Activated naive CD4-positive, alpha-beta T cell treated with anti-CD3 and anti-CD28 coated beads, Interleukin-2, amount 50 U/mL, for 16 hours (primary cell): ENCODE results near the gene ZRANB1.

Experiments
- DNase-seq: peaks from one replicate; pipeline ENCODE4 v3.0.0-alpha.2; 2020

The ZRANB1 gene

DNA sequence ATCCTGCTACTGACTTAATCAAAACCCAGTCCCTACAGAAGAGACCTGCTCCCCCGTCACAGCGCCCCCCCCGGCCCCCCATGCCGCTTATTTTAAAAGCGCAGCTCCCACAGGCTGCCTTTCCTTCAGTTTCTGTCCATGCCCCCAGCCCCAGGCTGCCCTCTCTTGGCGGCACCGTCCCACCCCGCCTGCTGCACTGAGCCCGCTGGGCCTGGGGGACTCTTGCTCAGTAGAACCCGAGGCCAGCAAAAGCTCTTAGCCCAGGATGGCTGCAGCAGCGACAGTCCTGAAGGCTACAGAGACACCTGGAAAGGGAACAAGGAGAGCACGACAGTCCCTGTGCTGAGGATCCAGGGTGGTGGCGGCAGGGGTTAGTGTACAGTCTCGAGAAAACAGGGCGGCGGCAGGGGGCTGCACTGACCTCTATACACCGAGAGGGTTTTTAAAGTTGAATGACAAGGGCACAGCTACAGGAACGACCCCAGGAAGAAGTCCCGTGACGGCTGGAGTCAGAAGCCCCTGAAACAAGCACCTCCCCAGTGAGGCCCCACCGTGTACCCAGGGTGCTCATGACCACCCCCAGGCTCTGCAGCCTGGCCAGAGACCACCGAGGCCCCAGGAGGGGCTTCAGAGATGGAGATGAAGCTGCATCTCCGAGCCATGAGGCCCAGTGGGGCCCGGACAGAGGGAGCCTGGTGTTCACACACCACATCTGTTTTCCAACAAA, 54.4 kb downstream of the ZRANB1 start:
- DNase-seq: no peak

GRCh38 chr10:124996854-124997215, 54.9 kb downstream of the ZRANB1 start:
- DNase-seq: no peak

- no peak for DNase-seq
Measured at GRCh38 chr10:124997306-124997705, 55.4 kb downstream of the ZRANB1 start.

GRCh38 chr10:124997771-124998623, 56.1 kb downstream of the ZRANB1 start:
- no peak for DNase-seq

DNA sequence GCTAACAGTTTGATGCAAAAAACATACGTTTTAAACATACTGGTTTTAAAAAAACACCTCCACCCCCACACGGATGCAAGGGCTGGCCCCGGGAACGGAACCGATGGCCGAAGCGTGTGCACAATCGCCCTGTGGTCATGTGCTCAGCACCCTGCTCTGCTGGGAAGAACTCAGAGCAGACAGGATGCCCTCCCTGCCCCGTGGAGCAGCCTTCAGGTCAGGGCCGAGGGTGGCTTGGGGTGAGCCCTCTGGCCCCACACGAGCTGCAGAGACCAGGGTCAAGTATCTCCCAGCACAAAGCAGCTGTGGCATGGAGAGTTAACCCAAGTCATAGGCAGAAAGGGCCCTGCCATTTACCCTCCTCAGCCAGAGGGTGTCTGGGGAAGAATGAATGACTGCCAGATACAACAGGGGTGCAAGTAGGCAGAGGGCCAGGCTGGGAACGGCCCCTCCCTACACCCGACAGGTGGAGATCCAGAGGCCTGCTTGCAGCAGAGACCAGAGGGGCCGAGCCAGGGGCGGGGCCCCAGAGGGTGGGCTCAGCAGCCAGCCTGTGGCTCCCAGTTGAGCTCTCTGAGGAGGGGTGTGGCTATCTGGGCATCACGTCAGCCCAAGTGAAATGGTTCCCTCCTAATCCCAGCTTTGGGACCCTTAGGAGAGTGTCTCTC, 56.8 kb downstream of the ZRANB1 start:
- DNase-seq: no peak

DNA sequence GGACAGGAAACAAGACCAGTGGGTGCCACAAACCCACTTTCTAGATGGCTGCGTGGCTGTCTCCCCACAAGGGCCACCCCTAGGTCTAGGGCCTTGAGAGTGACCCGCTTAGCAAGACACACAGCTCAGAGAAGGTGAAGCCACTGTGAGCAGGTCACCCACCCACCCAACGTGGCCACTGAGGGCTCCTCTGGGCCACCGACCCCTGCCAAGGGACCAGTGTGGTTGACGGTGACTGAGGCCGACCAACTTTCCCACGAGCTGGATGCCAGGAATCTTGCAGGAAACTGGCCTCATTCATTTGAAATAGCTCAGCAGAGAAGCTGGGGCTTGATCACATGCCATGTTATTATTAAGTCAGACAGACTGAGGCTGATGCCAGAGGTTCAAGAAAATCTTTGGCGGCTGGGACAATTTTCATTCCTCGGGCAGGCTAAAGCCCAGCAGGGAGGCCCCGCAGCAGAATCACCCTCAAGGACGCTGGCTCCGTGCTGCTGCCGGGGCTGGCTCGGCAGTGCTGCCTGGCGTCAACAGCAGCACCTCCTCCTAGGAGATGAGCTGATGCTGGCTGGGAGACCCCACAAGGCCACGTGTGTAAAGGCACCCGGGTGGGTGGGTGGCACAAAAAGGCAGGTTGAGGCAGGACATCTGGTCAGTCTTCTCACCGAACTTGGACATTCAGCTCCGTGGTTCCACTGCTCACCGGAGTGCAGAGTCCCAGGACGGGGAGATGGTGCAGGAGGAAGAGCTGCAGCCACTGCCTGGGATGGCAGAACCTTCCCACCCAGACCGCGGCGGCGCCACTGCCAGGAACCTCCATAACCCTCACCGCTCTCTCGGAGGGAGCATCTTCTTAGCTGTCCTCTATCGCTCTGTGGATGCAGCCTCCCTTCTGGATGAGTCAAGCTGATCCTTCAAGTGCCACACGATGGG, 57.8 kb downstream of the ZRANB1 start:
- no peak for DNase-seq

DNA sequence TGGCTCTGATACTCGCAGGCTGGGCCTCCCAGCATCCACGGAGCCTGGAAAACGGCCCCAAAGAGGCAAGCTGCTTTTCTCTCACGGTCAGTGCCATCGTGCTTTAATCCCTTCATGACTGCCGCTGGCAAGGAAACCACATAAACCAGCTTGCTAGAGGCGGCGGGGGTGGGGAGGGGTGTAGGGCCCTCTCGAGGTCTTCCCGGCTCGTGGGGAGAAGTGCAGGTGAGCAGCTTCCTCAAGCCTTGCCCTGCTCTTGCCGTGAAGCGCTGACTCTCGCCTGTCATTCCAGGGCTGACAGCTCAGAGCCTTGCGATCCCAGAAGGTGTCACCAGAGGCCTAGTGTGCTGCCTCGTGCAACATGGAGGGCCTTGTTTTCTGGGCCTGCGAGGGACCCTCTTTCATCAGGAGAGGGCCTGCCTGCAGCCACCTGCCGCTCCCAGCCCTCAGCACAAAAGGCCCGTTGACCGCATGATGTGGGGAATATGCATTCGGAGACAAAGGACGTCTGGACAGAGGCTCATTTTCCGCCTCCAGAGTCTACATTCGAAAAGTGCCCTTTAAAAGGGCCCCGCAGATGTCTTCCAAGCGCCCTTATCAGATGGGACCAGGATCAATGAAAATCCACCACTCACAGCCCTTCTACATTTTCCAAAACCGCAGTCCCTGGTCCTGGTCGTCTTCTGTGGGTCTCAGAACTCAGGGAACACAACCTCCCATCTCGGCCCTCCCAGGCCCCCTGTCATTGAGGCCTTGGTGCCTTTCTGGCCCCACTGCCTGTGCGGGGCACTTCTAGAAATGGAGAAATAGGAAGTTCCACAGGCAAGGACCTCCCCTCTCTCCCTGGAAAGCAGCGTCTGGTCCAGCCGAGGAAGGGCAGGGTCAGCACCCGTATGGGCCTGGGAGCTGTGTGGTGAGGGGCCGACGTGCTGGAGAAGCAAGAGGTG, 58.7 kb downstream of the ZRANB1 start:
- DNase-seq: no peak

DNA sequence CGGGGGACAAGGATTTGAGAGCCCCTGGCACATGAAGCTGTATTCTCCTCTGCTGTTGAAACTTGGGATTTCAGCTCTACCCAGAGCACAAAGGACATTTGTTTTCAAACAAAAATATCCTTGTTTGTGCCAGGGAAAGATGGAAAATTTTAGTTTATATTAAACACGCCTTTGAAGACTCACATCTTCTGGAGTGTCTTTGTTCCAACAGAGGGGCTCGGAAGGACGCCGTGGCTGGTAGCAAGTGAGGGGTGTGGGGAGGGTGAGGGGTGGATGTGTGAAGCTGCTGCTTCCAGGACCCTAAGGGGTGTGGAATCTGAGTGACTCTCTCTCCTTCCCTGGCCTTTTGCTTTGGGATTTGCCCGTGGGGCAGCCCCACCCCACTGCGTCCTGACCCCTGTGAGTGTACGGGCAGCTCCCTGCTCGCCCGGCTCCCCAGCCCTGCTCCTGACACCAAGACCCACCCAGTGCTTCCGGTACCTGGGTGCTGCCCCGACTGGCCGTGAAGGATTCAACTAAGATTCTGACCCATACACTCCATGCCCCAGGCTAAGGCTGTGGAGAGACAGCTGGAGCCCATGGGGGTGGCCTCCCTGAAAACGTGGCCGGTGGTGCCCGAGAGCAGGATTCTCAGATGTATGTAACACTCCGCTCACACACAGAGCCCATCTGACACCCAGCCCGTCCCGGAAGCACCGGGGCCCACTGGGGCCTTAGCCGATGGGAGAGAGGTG, 59.6 kb downstream of the ZRANB1 start:
- no peak for DNase-seq

DNA sequence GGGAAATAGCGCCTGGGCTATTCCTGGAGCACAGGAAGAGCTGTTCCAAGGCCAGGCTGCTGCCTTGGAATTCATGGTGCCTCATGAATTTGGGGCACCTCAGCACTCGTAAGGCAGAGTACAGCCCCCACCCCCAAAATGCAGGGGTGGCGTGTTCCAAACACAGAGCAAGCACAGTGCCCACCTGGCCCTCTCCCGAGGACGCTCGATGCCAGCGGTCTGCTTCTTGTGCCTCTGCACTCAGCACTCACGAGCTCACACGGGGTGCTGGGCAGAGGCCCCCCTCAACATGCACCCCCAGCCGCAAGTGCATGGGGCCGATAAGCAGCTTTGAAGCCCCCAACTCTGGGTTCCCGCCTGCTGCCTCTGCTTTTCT, 60.1 kb downstream of the ZRANB1 start:
- no peak for DNase-seq

DNA sequence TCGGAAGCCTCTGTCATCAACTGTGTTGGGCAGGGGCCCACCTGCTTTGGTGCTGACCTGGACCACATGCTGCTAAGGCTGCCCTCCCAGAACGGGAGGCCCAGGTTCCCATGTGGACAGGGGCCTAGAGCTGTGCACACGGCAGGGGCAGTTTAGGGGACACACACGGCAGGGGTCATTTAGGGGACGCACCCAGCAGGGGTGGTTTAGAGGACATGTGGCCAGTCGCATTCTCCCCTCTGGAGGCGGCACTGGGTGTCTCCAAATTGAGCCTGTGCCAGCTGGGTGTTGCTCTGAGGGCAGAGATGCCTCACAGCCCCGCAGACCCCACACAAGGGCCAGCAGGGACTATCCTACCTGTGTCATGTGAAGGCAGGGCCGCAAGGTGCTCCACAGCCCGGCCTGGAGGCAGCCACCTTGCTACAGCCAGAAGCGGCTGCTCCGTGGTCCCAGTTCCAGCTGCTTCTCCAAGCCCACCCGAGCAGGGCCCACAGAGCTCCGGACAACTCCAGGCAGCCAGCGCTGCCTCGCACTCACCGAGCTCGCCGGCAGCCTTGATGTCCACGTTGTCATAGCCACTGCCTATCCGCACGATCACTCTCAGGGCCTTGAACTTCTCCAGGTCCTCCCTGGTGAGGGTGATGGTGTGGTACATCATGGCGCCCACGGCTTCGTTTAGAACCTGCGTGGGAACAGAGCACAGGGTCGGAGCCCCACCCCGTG, 60.7 kb downstream of the ZRANB1 start:
- DNase-seq: peak; percentile 6

DNA sequence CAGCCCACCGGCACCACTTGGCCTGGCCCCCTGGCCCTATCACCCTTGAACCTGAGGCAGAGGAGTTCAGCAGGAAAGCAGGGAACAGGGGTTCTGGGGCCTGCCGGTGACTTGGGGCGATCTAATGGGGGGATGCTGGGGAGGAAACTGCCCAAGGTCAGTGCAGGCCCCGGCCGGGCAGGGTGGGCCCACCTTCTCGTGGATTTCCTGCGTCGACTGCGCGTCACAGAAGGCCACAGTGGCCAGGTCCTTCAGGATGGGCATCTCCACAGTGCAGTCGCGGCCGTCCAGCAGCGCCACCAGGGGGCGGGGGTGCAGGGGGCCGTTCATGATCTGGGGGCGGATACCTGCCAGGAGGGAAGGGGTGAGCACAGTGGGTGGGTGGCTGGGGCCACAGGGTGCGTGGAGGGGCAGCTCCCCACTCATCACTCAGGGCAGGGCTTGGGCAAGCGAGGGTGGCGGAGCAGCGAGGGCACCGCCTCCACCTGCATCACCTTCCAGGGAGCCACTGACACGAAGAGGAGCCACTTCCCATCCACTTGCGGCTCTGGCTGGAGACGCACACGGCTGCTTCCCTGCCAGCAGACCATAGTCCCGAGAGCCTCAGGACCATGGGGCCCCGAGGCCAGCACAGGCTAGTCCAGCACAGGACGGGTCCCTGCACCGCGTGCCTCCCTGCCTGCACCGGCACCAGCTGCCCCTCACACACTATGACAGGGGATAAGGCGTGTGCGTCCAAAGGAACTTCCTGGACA, 61.4 kb downstream of the ZRANB1 start:
- DNase-seq: no peak

GRCh38 chr10:125003901-125004467, 62.1 kb downstream of the ZRANB1 start:
- no peak for DNase-seq

- no peak for DNase-seq
Measured at GRCh38 chr10:125004571-125005311, 62.8 kb downstream of the ZRANB1 start.

DNA sequence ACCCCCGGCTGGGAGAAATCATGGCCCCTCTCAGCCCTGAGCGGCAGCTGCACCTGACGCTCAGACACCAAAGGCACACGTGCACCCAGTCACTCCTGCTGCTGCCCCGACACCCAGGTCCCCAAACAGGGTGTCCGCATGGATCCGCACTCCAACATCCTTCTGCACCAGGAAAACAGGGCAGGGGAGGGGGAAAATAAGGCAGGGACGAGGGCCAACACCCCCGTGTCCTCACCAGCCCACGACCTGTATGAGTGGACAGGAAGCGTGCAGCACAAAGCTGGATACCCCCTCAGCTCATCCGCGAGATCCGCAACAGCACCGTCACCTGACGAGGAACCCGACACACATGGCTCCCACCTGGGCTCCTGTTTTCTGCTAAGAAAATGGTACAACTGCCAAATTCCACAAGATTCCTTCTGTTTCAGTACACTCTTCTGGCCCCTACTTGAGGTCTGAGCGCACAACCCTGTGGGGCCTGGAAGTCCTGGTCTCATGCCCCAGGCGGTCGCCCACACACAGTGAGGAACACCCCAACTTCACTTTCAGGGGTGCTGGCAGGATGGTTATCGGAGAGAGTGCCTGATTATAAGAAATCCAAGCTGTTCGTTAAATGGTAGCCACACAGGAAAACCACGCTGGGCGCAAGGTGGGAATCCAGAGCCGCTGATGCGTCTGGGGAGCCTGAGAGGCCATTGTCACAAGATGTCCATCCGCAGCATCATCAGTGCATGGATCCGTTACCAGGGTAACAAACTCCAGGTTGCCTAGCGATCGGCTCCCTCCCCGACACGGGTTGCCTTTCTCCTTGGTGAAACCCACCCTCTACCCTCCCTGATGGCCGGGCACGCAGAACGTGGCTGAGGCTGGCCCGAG, 63.6 kb downstream of the ZRANB1 start:
- no peak for DNase-seq

- DNase-seq: no peak
Measured at GRCh38 chr10:125006188-125006680, 64.3 kb downstream of the ZRANB1 start.

DNA sequence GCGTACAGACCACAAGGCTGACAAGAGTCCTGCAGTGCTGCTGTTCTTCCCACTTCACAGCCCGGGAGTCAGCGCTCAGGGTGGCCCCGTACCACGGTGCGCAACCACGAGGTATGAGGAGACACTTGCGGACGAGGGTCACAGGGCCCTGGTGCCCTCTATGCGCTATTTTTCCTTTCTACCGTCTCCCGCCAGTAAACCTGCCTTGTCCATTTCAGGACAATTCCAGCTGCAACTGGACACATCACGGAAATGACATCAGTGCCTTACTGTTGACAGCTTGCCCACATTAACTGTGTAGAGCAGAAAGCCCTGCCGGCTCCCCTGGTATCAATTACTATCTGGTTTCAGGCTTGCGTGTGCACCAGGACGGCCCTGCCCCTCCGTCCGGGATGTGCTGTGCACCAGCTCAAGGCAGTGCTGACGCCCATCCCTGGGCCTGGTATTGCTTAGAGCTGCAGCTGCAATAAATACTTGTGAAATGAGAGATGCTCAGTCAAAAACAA, 65.1 kb downstream of the ZRANB1 start:
- peak; percentile 5 for DNase-seq

GRCh38 chr10:125007436-125007835, 65.5 kb downstream of the ZRANB1 start:
- no peak for DNase-seq
